Left kidney (tissue), 2 donors: Measurements from ENCODE around the gene MEI4. TPM values are rescaled to one million over a fixed set of nuclear protein-coding genes. Genes with fewer than 3 reads are reported as not detected.
"Not testable (repeated sequence)": the region's sequence is repeated elsewhere in the genome, so short reads cannot be mapped to it uniquely, and the experiment has no call there.

Source experiments
- DNase-seq: peaks from one replicate; pipeline ENCODE4 v3.0.0-alpha.2; 2013
- polyA plus RNA-seq: library from polyadenylated mRNA; unstranded; fragments of 120-200 nt; gene quantifications from one replicate; pipeline ENCODE4 v1.2.1, GENCODE V29; 2013; ENCODE audit not compliant: insufficient read length

MEI4 gene
- polyA plus RNA-seq, 1 donor: 2.1 TPM

GRCh38 chr6:77678048-77678447, 25.2 kb downstream of the MEI4 start:
- DNase-seq: no peak

- no peak for DNase-seq
Measured at GRCh38 chr6:77683515-77683914, 30.7 kb downstream of the MEI4 start.

GRCh38 chr6:77686931-77687330, 34.1 kb downstream of the MEI4 start:
- no peak for DNase-seq

GRCh38 chr6:77688649-77689048, 35.8 kb downstream of the MEI4 start:
- no peak for DNase-seq

- DNase-seq: not testable (repeated sequence)
Measured at GRCh38 chr6:77700095-77700494, 47.3 kb downstream of the MEI4 start.

GRCh38 chr6:77707603-77708002, 54.8 kb downstream of the MEI4 start:
- DNase-seq: no peak

- DNase-seq: no peak
Measured at GRCh38 chr6:77715588-77715987, 62.7 kb downstream of the MEI4 start.

- DNase-seq: no peak
Measured at GRCh38 chr6:77716311-77716710, 63.5 kb downstream of the MEI4 start.

- DNase-seq: not testable (repeated sequence)
Measured at GRCh38 chr6:77736010-77736409, 83.2 kb downstream of the MEI4 start.

GRCh38 chr6:77740380-77740779, 87.5 kb downstream of the MEI4 start:
- DNase-seq: no peak

GRCh38 chr6:77752156-77752555, 99.3 kb downstream of the MEI4 start:
- not testable (repeated sequence) for DNase-seq

GRCh38 chr6:77762386-77762785, 109.5 kb downstream of the MEI4 start:
- DNase-seq: no peak

- no peak for DNase-seq
Measured at GRCh38 chr6:77763124-77763523, 110.3 kb downstream of the MEI4 start.

GRCh38 chr6:77764364-77764763, 111.5 kb downstream of the MEI4 start:
- no peak for DNase-seq

- no peak for DNase-seq
Measured at GRCh38 chr6:77773157-77773822, 120.5 kb downstream of the MEI4 start.

GRCh38 chr6:77774457-77774856, 121.6 kb downstream of the MEI4 start:
- DNase-seq: no peak

GRCh38 chr6:77776441-77776840, 123.6 kb downstream of the MEI4 start:
- no peak for DNase-seq

GRCh38 chr6:77778527-77778926, 125.7 kb downstream of the MEI4 start:
- no peak for DNase-seq

GRCh38 chr6:77786935-77787629, 134.2 kb downstream of the MEI4 start:
- no peak for DNase-seq

GRCh38 chr6:77796824-77797809, 144.3 kb downstream of the MEI4 start:
- no peak for DNase-seq

- DNase-seq: no peak
Measured at GRCh38 chr6:77812304-77812703, 159.5 kb downstream of the MEI4 start.

- DNase-seq: no peak
Measured at GRCh38 chr6:77813090-77813489, 160.3 kb downstream of the MEI4 start.

GRCh38 chr6:77814119-77814518, 161.3 kb downstream of the MEI4 start:
- DNase-seq: no peak
